Vagina (tissue), 2 donors: Measurements from ENCODE around the gene XIAP. TPM values are rescaled to one million over a fixed set of nuclear protein-coding genes. Genes with fewer than 3 reads are reported as not detected.

Source experiments
- DNase-seq, 2 donors: peaks; one replicate each; pipeline ENCODE4 v3.0.0-alpha.2; 2017; ENCODE audit errors: extremely low spot score in 2 of 2
- H3K27ac ChIP-seq: fragments of 200-600 bp; sonication (generic); one replicate; pipeline ENCODE4 v1.5.1; 2019
- H3K27me3 ChIP-seq: fragments of 200-600 bp; sonication (generic); one replicate; pipeline ENCODE4 v1.5.1; 2019
- H3K36me3 ChIP-seq, 2 donors: fragments of 200-600 bp; sonication (generic); one replicate each; pipeline ENCODE4 v1.5.1; 2017 to 2019
- H3K4me1 ChIP-seq: fragments of 200-600 bp; sonication (generic); one replicate; pipeline ENCODE4 v1.5.1; 2019
- H3K4me3 ChIP-seq, 2 donors: fragments of 200-600 bp; sonication (generic); 1 replicate in 1 of 2; 2 replicates in 1 of 2; pipeline ENCODE4 v1.5.1; 2016 to 2019
- H3K9me3 ChIP-seq: fragments of 200-600 bp; sonication (generic); one replicate; pipeline ENCODE4 v1.5.1; 2019
- CTCF ChIP-seq, 3 experiments: fragments of 450-650 bp in 2 of 3; fragments of 200-600 bp in 1 of 3; sonication (generic) in 1 of 3; IDR thresholded peaks; one replicate each; pipeline ENCODE4 v1.5.1; 2017 to 2019; ENCODE audit warnings: antibody characterized with exemption in 3 of 3, mild to moderate bottlenecking in 2 of 3, moderate library complexity in 2 of 3
- POLR2A ChIP-seq, 2 donors: fragments of 450-650 bp; IDR thresholded peaks; one replicate each; pipeline ENCODE4 v1.6.1; 2017; ENCODE audit warnings: antibody characterized with exemption in 2 of 2, mild to moderate bottlenecking in 2 of 2, moderate library complexity in 2 of 2
- POLR2AphosphoS5 ChIP-seq, 2 donors: sonication (generic); formaldehyde crosslinking; IDR thresholded peaks; one replicate each; pipeline ENCODE4 v1.9.0; 2017; ENCODE audit warnings: antibody characterized with exemption in 2 of 2, mild to moderate bottlenecking in 2 of 2, low read depth in 1 of 2; ENCODE audit not compliant: insufficient read depth in 1 of 2
- intact Hi-C: fragments of 100-400 bp; cut with DNase I; formaldehyde crosslinking; loops from one replicate; pipeline ENCODE4 v1.15.1; 2023
- total RNA-seq: library from RNA; depleted of rRNA; stranded (reverse); fragments of >200 nt; gene quantifications from one replicate; pipeline ENCODE4 v1.2.3, GENCODE V29; 2016

XIAP gene
- total RNA-seq, 1 donor from 2014 or later, result 15.5 TPM

GRCh38 chrX:123859409-123859845 is 426 bp upstream of the XIAP start:
- TF ChIP-seq POLR2A (IDR thresholded peaks at IDR 0.05), result no peak
- TF ChIP-seq CTCF (IDR thresholded peaks at IDR 0.05), result no peak
- no peak for TF ChIP-seq POLR2AphosphoS5 (IDR thresholded peaks at IDR 0.05; ENCODE audit: insufficient read depth in 1 of 2, low read depth in 1 of 2)
- Histone ChIP-seq H3K9me3 (no peaks in the 10 kb centered on the region), H3K4me3 (peak overlapping the region; percentile 63 to 66), H3K4me1 (no peaks in the 10 kb centered on the region), H3K27me3 (no peaks in the 10 kb centered on the region), H3K36me3 (no peaks in the 10 kb centered on the region), H3K27ac (peak overlapping the region; percentile 92)
- DNase-seq, result no peak
- intact Hi-C loops, result no loop called here

GRCh38 chrX:123860983-123861382 is 1.1 kb downstream of the XIAP start:
- intact Hi-C loops, result no loop called here
- Histone ChIP-seq H3K4me3 (peak overlapping the region; percentile 63 to 66), H3K27me3 (no peaks in the 10 kb centered on the region), H3K36me3 (no peaks in the 10 kb centered on the region), H3K4me1 (no peaks in the 10 kb centered on the region), H3K27ac (peak overlapping the region; percentile 92), H3K9me3 (no peaks in the 10 kb centered on the region)
- TF ChIP-seq CTCF (IDR thresholded peaks at IDR 0.05) (no peak), POLR2A (IDR thresholded peaks at IDR 0.05) (no peak), POLR2AphosphoS5 (IDR thresholded peaks at IDR 0.05; ENCODE audit: insufficient read depth in 1 of 2, low read depth in 1 of 2) (no peak)
- DNase-seq, result no peak

- no peak overlapping the region for H3K4me3 ChIP-seq
- H3K27ac ChIP-seq, result no peak overlapping the region
- no peaks in the 10 kb centered on the region for H3K9me3 ChIP-seq
- TF ChIP-seq POLR2AphosphoS5 (IDR thresholded peaks at IDR 0.05; ENCODE audit: insufficient read depth in 1 of 2, low read depth in 1 of 2) (no peak), CTCF (IDR thresholded peaks at IDR 0.05) (no peak), POLR2A (IDR thresholded peaks at IDR 0.05) (no peak)
- H3K4me1 ChIP-seq, result no peaks in the 10 kb centered on the region
- intact Hi-C loops, result no loop called here
- no peaks in the 10 kb centered on the region for H3K36me3 ChIP-seq
- H3K27me3 ChIP-seq, result no peaks in the 10 kb centered on the region
- no peak for DNase-seq
Measured at GRCh38 chrX:123869488-123869887, 9.6 kb downstream of the XIAP start.

GRCh38 chrX:123871309-123871708 is 11.5 kb downstream of the XIAP start:
- intact Hi-C loops, result no loop called here
- no peak overlapping the region for H3K27ac ChIP-seq
- no peak overlapping the region for H3K4me3 ChIP-seq
- DNase-seq, result no peak
- no peaks in the 10 kb centered on the region for H3K4me1 ChIP-seq
- H3K9me3 ChIP-seq, result no peaks in the 10 kb centered on the region
- TF ChIP-seq POLR2A (IDR thresholded peaks at IDR 0.05), result no peak
- no peak for TF ChIP-seq POLR2AphosphoS5 (IDR thresholded peaks at IDR 0.05; ENCODE audit: insufficient read depth in 1 of 2, low read depth in 1 of 2)
- no peak for TF ChIP-seq CTCF (IDR thresholded peaks at IDR 0.05)
- no peaks in the 10 kb centered on the region for H3K27me3 ChIP-seq
- H3K36me3 ChIP-seq, result no peaks in the 10 kb centered on the region

- Histone ChIP-seq H3K9me3 (no peaks in the 10 kb centered on the region), H3K27ac (no peak overlapping the region), H3K4me1 (peaks cover 14% of the 10 kb centered on the region), H3K4me3 (no peak overlapping the region), H3K36me3 (no peaks in the 10 kb centered on the region), H3K27me3 (no peaks in the 10 kb centered on the region)
- DNase-seq, result no peak
- intact Hi-C loops, result no loop called here
- TF ChIP-seq POLR2AphosphoS5 (IDR thresholded peaks at IDR 0.05; ENCODE audit: insufficient read depth in 1 of 2, low read depth in 1 of 2) (no peak), CTCF (IDR thresholded peaks at IDR 0.05) (no peak), POLR2A (IDR thresholded peaks at IDR 0.05) (no peak)
Measured at GRCh38 chrX:123873956-123874355, 14.1 kb downstream of the XIAP start.
